SIG-M5 treated with dmso at 0.1 percent for 504 hours (cell line): ENCODE results near the gene FKBP5.

ENCODE experiments used
- DNase-seq: peaks from one replicate; lab custom pipeline; 2025; ENCODE audit not compliant: unreplicated experiment; lab: John Stamatoyannopoulos, UW

FKBP5 gene

DNA sequence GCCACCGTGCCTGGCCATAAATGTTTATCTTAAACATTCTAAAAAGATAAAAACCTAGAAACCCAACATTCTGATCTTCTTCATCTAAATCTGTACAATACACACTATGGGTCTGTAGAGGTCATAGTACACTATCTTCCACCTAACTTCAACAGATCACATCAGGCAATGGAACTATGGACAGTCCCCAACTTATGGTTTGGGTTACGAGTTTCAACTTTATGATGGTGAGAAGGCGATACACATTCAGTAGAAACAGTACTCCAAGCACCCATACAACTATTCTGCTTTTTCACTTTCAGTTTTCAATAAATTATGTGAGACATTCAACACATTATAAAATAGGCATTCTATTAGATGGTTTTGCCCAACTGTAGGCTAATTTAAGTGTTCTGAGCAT, 23.1 kb downstream of the FKBP5 start:
- no peak for DNase-seq

GRCh38 chr6:35664945-35665344, 23.8 kb downstream of the FKBP5 start:
- DNase-seq, result no peak

DNA sequence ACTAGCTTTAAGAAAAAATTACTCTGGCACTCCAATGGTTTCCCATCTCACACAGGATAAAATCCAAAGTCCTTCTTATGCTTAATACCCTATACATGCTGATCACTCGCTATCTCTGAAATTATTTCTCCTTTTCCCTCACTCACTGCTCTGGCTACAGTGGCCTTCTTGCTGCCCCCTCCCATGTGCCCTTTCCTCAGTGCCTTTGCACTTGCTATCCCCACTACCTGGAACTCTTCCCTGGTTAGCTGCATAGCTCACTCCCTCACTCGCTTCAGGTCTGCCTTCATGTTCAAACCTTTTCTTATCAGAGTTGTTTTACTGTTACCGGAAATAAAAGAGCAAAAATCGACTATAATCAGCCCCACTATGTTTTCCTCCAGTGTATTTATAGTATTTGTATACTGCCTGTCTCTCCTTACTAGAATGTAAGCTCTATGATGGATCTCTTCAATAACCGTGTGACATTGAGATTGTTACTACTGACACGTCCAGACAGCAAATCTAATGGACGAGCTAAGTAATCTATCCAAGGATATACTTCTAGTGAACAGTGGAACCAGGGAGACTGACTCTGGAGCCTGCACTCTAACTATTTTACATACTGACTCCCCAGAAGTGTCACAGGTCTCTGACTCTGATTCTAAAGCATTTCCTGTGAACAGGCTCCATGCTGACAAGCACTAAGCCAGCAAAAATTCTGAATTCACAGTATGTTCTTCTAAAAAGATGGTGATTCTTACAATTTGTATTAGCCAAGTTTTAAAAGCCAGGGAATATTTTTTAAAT, 25.1 kb downstream of the FKBP5 start:
- no peak for DNase-seq

DNA sequence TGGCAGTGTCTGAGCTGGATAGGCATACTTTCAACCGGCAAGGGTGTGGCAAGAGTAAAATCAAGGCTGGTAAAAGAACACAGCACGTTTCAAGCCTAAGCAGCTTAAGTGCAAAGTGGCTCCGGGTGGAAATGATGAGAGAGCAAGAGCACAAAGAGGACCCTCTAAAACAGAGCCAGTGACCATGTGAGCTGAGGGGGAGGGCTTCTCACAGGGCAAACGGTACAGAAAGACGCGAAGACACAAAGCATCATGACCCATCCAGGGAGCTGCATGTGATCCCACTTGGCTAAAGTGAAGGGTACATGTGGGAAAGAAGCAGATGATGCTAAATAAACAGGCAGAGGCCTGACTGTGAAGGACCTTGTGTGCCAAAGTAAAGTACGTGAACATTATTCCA, 25.7 kb downstream of the FKBP5 start:
- DNase-seq, result no peak

DNA sequence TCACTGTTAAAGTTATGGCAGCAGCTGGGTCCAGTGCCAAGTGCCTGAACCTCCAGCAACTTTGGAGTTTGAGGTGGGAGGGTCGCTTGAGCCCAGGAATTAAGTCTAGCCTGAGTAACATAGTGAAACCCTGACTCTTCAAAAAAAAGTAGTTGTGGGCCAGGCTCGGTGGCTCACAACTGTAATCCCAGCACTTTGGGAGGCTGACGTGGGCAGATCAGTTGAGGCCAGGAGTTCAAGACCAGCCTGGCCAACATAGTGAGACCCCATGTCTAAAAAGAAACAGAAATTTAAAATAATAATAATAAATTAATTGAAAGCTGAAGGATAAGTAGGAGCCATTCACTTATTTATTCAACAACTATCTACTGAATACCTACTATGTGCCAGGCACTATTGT, 33.8 kb downstream of the FKBP5 start:
- no peak for DNase-seq

GRCh38 chr6:35651244-35651643, 37.5 kb downstream of the FKBP5 start:
- DNase-seq, result no peak

DNA sequence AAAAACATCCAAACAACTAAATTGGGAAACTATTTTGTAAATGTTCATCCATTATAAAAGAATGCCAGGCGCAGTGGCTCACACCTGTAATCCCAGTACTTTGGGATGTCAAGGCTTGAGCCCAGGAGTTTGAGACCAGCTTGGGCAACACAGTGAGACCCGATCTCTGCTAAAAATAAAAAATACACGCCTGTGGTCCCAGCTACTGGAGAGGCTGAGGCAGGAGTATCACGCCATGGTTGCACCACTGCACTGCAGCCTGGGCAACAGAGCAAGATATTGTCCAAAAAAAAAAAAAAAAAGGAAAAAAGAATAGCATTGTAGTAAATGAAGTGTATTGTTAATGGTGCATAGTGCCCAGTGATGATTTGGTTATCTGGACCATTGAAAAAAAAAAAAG, 38.7 kb downstream of the FKBP5 start:
- no peak for DNase-seq

DNA sequence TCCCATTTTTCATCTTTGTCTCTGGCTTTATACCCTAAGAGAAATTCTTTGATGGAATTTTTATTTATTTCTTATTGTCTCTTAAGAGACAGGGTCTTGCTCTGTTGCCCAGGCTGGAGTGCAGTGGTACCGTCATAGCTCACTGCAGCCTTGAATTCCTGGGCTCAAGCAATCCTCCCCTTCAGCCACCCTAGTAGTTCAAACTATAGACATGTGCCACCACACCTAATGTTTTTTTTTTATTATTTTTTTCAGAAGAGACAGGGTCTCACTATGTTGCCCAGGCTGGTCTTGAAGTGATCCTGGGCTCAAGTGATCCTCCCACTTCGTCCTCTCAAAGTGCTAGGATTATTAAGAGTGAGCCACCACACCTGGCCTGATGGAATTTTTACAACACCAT, 40.5 kb downstream of the FKBP5 start:
- no peak for DNase-seq

- DNase-seq, result no peak
Observed at GRCh38 chr6:35647400-35647799, 41.3 kb downstream of the FKBP5 start.

DNA sequence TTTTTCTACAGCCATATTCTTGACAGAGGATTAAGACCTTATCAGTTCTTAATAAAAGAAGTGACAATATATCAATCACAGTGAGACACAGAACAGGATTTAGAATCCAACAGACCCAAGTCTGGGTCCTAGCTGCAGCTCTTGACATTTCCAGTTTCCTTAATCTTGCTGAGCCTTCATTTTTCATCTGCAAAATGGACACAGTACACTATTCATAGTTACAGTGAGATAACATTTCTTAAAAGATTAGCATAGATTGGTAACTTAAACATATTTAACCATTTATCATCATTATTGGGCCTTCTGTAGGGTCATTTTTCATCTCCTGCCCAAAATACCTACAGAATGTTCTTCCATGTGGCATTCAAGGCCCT, 45.6 kb downstream of the FKBP5 start:
- DNase-seq, result no peak

DNA sequence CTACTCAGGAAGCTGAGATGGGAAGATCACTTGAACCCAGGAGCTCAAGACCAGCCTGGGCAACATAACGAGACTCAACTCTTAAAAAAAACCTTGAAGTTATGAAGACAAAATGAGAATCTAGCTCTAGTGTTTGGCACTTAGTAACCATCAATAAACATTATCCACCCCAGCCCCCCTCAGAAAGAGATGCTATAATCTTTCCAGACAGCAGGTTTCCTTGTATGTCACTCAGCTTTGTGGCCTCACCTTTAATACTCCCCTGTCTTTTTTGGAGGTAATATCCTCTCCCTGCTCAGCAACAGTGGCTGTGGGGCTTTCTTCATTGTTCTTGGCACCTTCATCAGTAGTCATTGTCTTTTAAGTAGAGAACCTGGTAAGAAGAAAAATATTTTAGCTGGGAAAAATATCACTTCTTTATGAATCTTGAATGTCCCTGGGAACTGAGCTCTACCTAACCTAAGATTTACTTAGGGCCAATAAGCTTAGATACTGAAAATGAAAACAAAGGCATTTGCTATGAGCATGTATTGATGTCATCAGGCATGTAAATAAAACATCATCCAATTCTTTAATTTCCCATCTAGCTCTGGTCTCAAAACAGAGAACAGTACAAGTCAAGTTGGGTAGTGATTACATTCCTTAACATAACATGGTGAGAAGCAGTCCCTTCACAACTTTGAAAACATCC, 46.1 kb downstream of the FKBP5 start:
- DNase-seq, result no peak

GRCh38 chr6:35640017-35640664, 48.6 kb downstream of the FKBP5 start:
- no peak for DNase-seq

- no peak for DNase-seq
Observed at GRCh38 chr6:35638679-35639078, 50.0 kb downstream of the FKBP5 start.

DNA sequence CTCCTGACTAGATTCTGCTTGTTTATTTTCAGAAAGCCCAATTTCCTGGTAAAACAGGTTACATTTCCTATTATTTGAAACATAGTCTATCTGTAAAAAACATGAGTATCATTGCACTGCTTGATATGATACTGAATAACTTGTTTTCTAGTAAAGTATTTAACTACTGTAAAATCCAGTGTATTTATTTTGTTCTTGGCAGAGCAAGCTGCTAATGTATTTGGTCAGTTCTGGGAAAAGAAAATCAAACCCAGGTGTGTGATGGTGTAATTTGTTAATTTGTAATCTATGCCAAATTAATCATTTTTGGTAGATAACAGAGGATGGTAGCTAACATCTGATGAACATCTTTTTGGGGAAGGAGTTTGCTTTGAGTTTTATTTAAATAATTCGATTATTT, 50.8 kb downstream of the FKBP5 start:
- DNase-seq, result no peak

DNA sequence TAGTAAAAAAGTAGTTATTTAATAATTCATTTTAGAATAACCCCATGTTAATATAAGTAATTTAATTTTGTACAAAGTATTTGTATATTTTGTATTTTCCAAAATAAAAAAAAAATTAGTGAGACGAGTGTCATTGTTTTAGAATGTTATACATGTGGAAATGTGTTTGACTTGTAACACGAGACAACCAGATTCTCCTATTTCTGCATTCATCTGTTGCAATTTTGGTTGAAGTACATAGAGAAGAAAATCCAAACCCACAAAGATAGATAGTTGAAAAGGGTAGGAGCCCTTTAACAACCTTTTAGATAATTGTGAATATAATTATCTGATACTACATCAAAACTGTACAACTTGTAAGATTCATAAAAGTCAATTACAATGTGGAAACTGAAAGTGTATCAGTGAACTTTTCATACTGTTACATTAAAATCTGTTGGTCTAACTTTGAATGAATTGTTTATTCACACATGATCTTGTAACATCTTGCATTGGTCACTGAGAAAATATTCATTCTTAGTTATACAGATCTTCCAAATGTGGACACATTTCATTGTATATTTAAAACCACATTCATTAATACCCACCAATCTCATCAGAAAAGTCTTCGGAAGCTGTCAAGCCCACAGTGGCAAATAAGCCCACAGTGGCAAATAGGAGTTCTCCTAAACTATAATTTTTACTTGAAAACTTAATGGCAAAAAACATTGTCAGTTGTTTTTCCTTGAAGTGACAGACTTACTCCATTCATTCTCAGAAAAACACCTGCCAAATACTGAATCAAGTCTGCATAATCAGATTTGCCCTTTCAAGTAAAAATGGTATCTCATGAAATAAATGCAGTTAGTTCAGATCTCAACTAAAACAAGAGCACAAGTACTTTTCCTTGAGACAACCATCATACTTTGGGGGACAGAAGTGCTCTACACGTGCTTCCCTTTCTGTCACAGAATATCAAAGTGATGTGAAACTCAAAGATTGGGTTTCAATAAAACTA, 52.8 kb downstream of the FKBP5 start:
- no peak for DNase-seq

DNA sequence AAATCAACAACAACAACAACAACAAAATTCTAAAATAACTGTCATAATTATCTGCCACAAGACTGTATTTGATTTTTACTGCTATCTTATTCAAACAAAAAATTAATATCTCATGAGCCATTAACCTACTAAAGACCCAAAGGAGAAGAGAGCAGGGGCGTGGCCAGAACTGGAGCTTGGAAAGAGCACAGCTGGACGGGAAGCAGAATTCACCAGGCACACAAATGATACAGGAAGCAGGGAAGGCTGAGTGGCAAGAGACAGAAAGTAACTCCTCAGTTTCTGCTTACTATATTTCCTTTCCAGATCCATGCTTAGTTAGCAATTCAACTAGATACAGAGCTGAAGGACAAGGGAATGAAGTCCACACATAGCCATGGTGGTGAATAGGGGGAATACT, 54.4 kb downstream of the FKBP5 start:
- no peak for DNase-seq

- DNase-seq, result no peak
Observed at GRCh38 chr6:35633579-35634089, 55.1 kb downstream of the FKBP5 start.

DNA sequence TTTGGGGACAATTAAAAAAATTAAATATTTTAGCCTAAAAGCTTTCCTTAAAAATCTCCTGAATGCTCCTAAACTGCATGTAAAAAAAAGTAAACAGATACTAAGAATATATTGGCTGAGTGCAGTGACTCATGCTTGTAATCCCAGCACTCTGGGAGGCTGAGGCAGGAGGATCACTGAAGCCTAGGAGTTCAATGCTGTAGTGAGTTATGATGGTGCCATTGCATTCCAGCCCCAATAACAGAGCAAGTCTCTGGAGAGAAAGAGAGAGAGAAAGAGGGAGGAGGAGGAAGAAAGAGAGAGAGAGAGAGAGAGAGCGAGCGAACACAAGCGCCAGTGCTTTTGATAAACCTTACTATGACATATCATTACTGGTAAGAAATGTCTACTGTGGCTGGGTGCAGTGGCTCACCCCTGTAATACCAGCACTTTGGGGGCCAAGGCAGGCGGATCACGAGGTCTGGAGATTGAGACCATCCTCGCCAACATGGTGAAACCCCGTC, 58.8 kb downstream of the FKBP5 start:
- DNase-seq, result no peak

DNA sequence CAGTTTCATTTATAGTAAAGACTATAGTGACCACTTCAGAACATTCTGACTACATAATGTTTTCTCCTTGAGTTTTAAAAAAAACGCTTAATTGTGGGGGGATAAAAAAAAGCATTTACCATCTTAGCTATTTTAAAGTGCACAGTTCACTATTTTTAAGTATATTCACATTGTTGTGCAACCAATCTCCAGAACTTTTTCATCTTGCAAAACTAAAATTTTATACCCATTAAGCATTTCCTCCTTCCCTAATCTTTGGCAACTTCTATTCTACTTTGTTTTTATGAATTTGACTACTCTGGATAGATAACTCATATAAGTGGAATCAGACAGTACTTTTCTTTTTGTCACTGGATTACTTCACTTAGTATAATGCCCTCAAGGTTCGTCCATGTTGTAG, 62.3 kb downstream of the FKBP5 start:
- DNase-seq, result no peak

- no peak for DNase-seq
Observed at GRCh38 chr6:35624341-35625070, 64.2 kb downstream of the FKBP5 start.
